ENCODE data around the gene ETS1.

GRCh38 chr11:128535468-128536457 is 51.6 kb downstream of the ETS1 start:
- TF ChIP-seq EZH2 (IDR thresholded peaks at IDR 0.05; ENCODE audit: low read depth, unreplicated experiment) = no peak
- no peak for TF ChIP-seq CTCF (conservative IDR thresholded peaks at IDR 0.05; ENCODE audit: low read depth in 2 of 2)
